ENCODE results near the gene THADA. TPM values are rescaled to one million over a fixed set of nuclear protein-coding genes. Genes with fewer than 3 reads are reported as not detected.

Gene THADA
- total and polyA plus RNA-seq, 2 donors (not counting 1 experiment from before 2014, with no cell fraction given): 9.2 to 36.2 TPM

DNA sequence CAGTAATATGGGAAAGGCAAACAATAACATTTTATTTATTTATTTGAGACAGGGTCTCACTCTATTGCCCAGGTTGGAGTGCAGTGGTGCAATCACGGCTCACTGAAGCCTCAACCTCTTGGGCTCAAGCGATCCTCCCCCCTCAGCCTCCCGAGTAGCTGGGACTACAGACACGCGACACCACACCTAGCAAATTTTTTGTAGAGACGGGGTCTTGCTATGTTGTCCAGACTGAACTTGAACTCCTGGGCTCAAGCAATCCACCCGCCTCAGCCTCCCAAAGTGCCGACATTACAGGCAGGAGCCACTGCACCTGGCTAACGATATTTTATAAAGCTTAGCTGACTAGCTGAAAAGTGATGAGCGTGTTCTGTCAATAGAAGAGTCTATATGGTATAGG is 23.7 kb upstream of the THADA start:
- Histone ChIP-seq H3K4me3 (replicated peaks in 1 of 4; ENCODE audit: control extremely low read depth in 1 of 4, insufficient read depth in 1 of 4, low read depth in 3 of 4, low read length in 4 of 4) (no peak overlapping the region), H3K79me2 (ENCODE audit: control insufficient read depth, insufficient read depth, low read length) (no peaks in the 10 kb centered on the region), H3K9ac (ENCODE audit: insufficient read depth, low read length) (no peak overlapping the region), H3K4me2 (ENCODE audit: extremely low read depth, insufficient read depth, low read length) (no peak overlapping the region), H2AFZ (ENCODE audit: low read length) (no peak overlapping the region), H3K9me3 (ENCODE audit: control insufficient read depth, insufficient read depth, low read depth, low read length) (no peaks in the 10 kb centered on the region), H3K4me1 (ENCODE audit: control insufficient read depth, extremely low read depth, insufficient read depth, low read length) (no peaks in the 10 kb centered on the region), H3K36me3 (ENCODE audit: control insufficient read depth, insufficient read depth, low read length) (no peaks in the 10 kb centered on the region), H4K20me1 (ENCODE audit: control insufficient read depth, extremely low read depth, insufficient read depth, low read length) (no peaks in the 10 kb centered on the region), H3K27me3 (ENCODE audit: control insufficient read depth, insufficient read depth, low read length) (no peaks in the 10 kb centered on the region), H3K27ac (ENCODE audit: insufficient read depth, low read length) (no peak overlapping the region)
- no peak for TF ChIP-seq EZH2 (IDR thresholded peaks at IDR 0.05; ENCODE audit: low read length, missing control alignments)
- TF ChIP-seq, protein P1, sequence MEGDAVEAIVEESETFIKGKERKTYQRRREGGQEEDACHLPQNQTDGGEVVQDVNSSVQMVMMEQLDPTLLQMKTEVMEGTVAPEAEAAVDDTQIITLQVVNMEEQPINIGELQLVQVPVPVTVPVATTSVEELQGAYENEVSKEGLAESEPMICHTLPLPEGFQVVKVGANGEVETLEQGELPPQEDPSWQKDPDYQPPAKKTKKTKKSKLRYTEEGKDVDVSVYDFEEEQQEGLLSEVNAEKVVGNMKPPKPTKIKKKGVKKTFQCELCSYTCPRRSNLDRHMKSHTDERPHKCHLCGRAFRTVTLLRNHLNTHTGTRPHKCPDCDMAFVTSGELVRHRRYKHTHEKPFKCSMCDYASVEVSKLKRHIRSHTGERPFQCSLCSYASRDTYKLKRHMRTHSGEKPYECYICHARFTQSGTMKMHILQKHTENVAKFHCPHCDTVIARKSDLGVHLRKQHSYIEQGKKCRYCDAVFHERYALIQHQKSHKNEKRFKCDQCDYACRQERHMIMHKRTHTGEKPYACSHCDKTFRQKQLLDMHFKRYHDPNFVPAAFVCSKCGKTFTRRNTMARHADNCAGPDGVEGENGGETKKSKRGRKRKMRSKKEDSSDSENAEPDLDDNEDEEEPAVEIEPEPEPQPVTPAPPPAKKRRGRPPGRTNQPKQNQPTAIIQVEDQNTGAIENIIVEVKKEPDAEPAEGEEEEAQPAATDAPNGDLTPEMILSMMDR (conservative IDR thresholded peaks at IDR 0.05 in 1 of 2, IDR thresholded peaks at IDR 0.05 in 1 of 2; ENCODE audit: low read depth in 1 of 2, low read length in 2 of 2): no peak
- DNase-seq (ENCODE audit: low read depth in 2 of 2): no peak

DNA sequence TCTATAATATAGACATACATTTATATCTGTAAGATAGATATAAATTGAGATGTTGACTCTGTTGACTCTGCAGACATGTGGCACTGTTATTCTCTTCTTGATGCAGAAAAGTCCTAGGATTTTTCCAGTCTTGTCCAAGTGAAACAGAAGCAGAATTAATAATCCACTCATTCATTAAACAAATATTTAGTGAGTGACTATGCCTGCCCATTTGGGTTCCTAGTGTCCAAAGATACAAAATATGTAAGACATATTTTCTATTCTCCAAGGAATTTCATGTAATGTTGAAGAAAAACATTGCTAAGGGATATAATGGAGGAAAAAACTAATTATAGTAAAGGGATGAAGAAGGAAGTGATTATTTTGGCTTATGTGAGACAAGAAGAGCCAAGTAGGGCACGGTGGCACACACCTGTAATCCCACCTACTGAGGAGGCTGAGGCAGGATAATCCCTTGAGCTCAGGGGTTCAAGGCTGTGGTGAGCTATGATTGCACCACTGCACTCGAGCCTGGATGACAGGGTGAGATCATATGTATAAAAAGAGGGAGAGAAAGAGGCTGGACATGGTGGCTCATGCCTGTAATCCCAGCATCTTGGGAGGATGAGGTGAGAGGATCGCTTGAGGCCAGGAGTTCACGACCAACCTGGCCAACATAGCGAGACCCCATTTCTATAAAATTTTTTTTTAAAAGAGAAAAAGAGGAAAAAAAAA is 21.3 kb upstream of the THADA start:
- Histone ChIP-seq H3K9ac (ENCODE audit: insufficient read depth, low read length) (no peak overlapping the region), H3K4me3 (replicated peaks in 1 of 4; ENCODE audit: control extremely low read depth in 1 of 4, insufficient read depth in 1 of 4, low read depth in 3 of 4, low read length in 4 of 4) (no peak overlapping the region), H3K27me3 (ENCODE audit: control insufficient read depth, insufficient read depth, low read length) (no peaks in the 10 kb centered on the region), H3K79me2 (ENCODE audit: control insufficient read depth, insufficient read depth, low read length) (no peaks in the 10 kb centered on the region), H3K27ac (ENCODE audit: insufficient read depth, low read length) (no peak overlapping the region), H3K9me3 (ENCODE audit: control insufficient read depth, insufficient read depth, low read depth, low read length) (no peaks in the 10 kb centered on the region), H3K36me3 (ENCODE audit: control insufficient read depth, insufficient read depth, low read length) (no peaks in the 10 kb centered on the region), H2AFZ (ENCODE audit: low read length) (no peak overlapping the region), H3K4me1 (ENCODE audit: control insufficient read depth, extremely low read depth, insufficient read depth, low read length) (no peaks in the 10 kb centered on the region), H4K20me1 (ENCODE audit: control insufficient read depth, extremely low read depth, insufficient read depth, low read length) (no peaks in the 10 kb centered on the region), H3K4me2 (ENCODE audit: extremely low read depth, insufficient read depth, low read length) (no peak overlapping the region)
- DNase-seq (ENCODE audit: low read depth in 2 of 2): no peak
- TF ChIP-seq, protein P1 (conservative IDR thresholded peaks at IDR 0.05 in 1 of 2, IDR thresholded peaks at IDR 0.05 in 1 of 2; ENCODE audit: low read depth in 1 of 2, low read length in 2 of 2): no peak
- TF ChIP-seq EZH2 (IDR thresholded peaks at IDR 0.05; ENCODE audit: low read length, missing control alignments): no peak

GRCh38 chr2:43612944-43613343 is 17.1 kb upstream of the THADA start:
- Histone ChIP-seq H3K4me3 (replicated peaks in 1 of 4; ENCODE audit: control extremely low read depth in 1 of 4, insufficient read depth in 1 of 4, low read depth in 3 of 4, low read length in 4 of 4) (no peak overlapping the region), H2AFZ (ENCODE audit: low read length) (peak overlapping the region; percentile 14)

More at GRCh38 chr2:43612944-43613343, 17.1 kb upstream of the THADA start:
- H3K27ac ChIP-seq (ENCODE audit: insufficient read depth, low read length): no peak overlapping the region
- H3K9ac ChIP-seq (ENCODE audit: insufficient read depth, low read length): no peak overlapping the region
- peak overlapping the region; percentile 55 for H3K4me2 ChIP-seq (ENCODE audit: extremely low read depth, insufficient read depth, low read length)
- DNase-seq (ENCODE audit: low read depth in 2 of 2): peak in 1 of 2 donors; percentile 67
- no peaks in the 10 kb centered on the region for H3K27me3 ChIP-seq (ENCODE audit: control insufficient read depth, insufficient read depth, low read length)
- no peaks in the 10 kb centered on the region for H3K4me1 ChIP-seq (ENCODE audit: control insufficient read depth, extremely low read depth, insufficient read depth, low read length)
- H4K20me1 ChIP-seq (ENCODE audit: control insufficient read depth, extremely low read depth, insufficient read depth, low read length): no peaks in the 10 kb centered on the region
- no peaks in the 10 kb centered on the region for H3K36me3 ChIP-seq (ENCODE audit: control insufficient read depth, insufficient read depth, low read length)
- TF ChIP-seq, protein P1 (conservative IDR thresholded peaks at IDR 0.05 in 1 of 2, IDR thresholded peaks at IDR 0.05 in 1 of 2; ENCODE audit: low read depth in 1 of 2, low read length in 2 of 2): no peak
- no peak for TF ChIP-seq EZH2 (IDR thresholded peaks at IDR 0.05; ENCODE audit: low read length, missing control alignments)
- no peaks in the 10 kb centered on the region for H3K79me2 ChIP-seq (ENCODE audit: control insufficient read depth, insufficient read depth, low read length)
- H3K9me3 ChIP-seq (ENCODE audit: control insufficient read depth, insufficient read depth, low read depth, low read length): no peaks in the 10 kb centered on the region
